ENCODE results near the gene AP3S1. TPM values are rescaled to one million over a fixed set of nuclear protein-coding genes. Genes with fewer than 3 reads are reported as not detected.

AP3S1 gene
- total RNA-seq, 4 donors from 2014 or later: 59.6 to 86.9 (median 77.6) TPM

GRCh38 chr5:115962565-115963402, 121.0 kb downstream of the AP3S1 start:
- DNase-seq (ENCODE audit: low spot score): no peak

GRCh38 chr5:115963566-115963965, 121.8 kb downstream of the AP3S1 start:
- ATAC-seq (ENCODE audit: low FRiP score) (no peak), DNase-seq (ENCODE audit: low spot score) (no peak)
- no peak for TF ChIP-seq CTCF (IDR thresholded peaks at IDR 0.05)

More at GRCh38 chr5:115962565-115963402, 121.0 kb downstream of the AP3S1 start:
- ATAC-seq (ENCODE audit: low FRiP score): peak; percentile 80
- no peak for TF ChIP-seq CTCF (IDR thresholded peaks at IDR 0.05)

Other genes starting within 250 kb of the AP3S1 start
- 1 to 10 TPM; 1.2 to 3.9 (median 1.7) TPM for gene TICAM2, start 239.5 kb upstream of the AP3S1 start, total RNA-seq
- 10 to 100 TPM; 73.1 to 88.5 (median 80.3) TPM for gene TMED7, start 215.9 kb upstream of the AP3S1 start, total RNA-seq
- gene CDO1, start 25.3 kb upstream of the AP3S1 start, total RNA-seq: 100 to 1,000 TPM; 127 to 207 (median 152) TPM
- 10 to 100 TPM; 40.6 to 58.8 (median 51.4) TPM for gene ATG12, start 370 bp upstream of the AP3S1 start, total RNA-seq
- gene LVRN, start 120.5 kb downstream of the AP3S1 start, total RNA-seq: 10 to 100 TPM; 14.9 to 39.7 (median 24.8) TPM
- not detected for gene ARL14EPL, start 190.5 kb downstream of the AP3S1 start, total RNA-seq
- 10 to 100 TPM; 26.8 to 44.3 (median 33.9) TPM for gene COMMD10, start 243.1 kb downstream of the AP3S1 start, total RNA-seq